HG03457 (cell line): ENCODE results near the gene NDUFAF5.

Experiments used
- ATAC-seq: cut with Tn5 transposase; IDR thresholded peaks from one replicate; pipeline ENCODE4 v1.9.1; 2021; ENCODE audit warnings: moderate number of reproducible peaks; ENCODE audit not compliant: unreplicated experiment

The NDUFAF5 gene

GRCh38 chr20:13819885-13820645, 35.2 kb downstream of the NDUFAF5 start:
- ATAC-seq: peak; percentile 81

GRCh38 chr20:13821876-13822275, 37.0 kb downstream of the NDUFAF5 start:
- no peak for ATAC-seq

- no peak for ATAC-seq
Observed at GRCh38 chr20:13822459-13822858, 37.6 kb downstream of the NDUFAF5 start.

- ATAC-seq: no peak
Observed at GRCh38 chr20:13824459-13824858, 39.6 kb downstream of the NDUFAF5 start.

- ATAC-seq: no peak
Observed at GRCh38 chr20:13825465-13825864, 40.6 kb downstream of the NDUFAF5 start.

- ATAC-seq: no peak
Observed at GRCh38 chr20:13831476-13831875, 46.6 kb downstream of the NDUFAF5 start.

GRCh38 chr20:13838664-13839063, 53.8 kb downstream of the NDUFAF5 start:
- ATAC-seq: no peak

- ATAC-seq: no peak
Observed at GRCh38 chr20:13839421-13840092, 54.7 kb downstream of the NDUFAF5 start.

GRCh38 chr20:13840093-13840465, 55.3 kb downstream of the NDUFAF5 start:
- no peak for ATAC-seq

- no peak for ATAC-seq
Observed at GRCh38 chr20:13841206-13841605, 56.4 kb downstream of the NDUFAF5 start.

GRCh38 chr20:13844296-13844695, 59.5 kb downstream of the NDUFAF5 start:
- ATAC-seq: no peak

- ATAC-seq: no peak
Observed at GRCh38 chr20:13851279-13851678, 66.5 kb downstream of the NDUFAF5 start.

- ATAC-seq: no peak
Observed at GRCh38 chr20:13852306-13852705, 67.5 kb downstream of the NDUFAF5 start.

GRCh38 chr20:13855613-13856012, 70.8 kb downstream of the NDUFAF5 start:
- ATAC-seq: no peak

- ATAC-seq: no peak
Observed at GRCh38 chr20:13856354-13856753, 71.5 kb downstream of the NDUFAF5 start.

- no peak for ATAC-seq
Observed at GRCh38 chr20:13857304-13857703, 72.5 kb downstream of the NDUFAF5 start.

- ATAC-seq: no peak
Observed at GRCh38 chr20:13857961-13858360, 73.1 kb downstream of the NDUFAF5 start.

GRCh38 chr20:13858439-13858838, 73.6 kb downstream of the NDUFAF5 start:
- no peak for ATAC-seq

GRCh38 chr20:13858871-13859270, 74.0 kb downstream of the NDUFAF5 start:
- no peak for ATAC-seq

GRCh38 chr20:13862245-13862644, 77.4 kb downstream of the NDUFAF5 start:
- no peak for ATAC-seq

GRCh38 chr20:13863244-13863643, 78.4 kb downstream of the NDUFAF5 start:
- no peak for ATAC-seq

GRCh38 chr20:13865156-13865555, 80.3 kb downstream of the NDUFAF5 start:
- no peak for ATAC-seq
